K562 (cell line): ENCODE results near the gene UBE2U. TPM values are rescaled to one million over a fixed set of nuclear protein-coding genes. Genes with fewer than 3 reads are reported as not detected.

ENCODE experiments used
- ATF6 ChIP-seq: sonication (generic); formaldehyde crosslinking; IDR thresholded peaks from 2 replicates; pipeline ENCODE4 v1.4.0; 2020; ENCODE audit warnings: mild to moderate bottlenecking, missing genetic modification reagents
- BDP1 ChIP-seq: IDR thresholded peaks from 3 replicates; pipeline ENCODE4 v1.6.1; 2011; ENCODE audit not compliant: insufficient read length, insufficient read depth
- CREB3 ChIP-seq: fragments of 450-650 bp; conservative IDR thresholded peaks from 2 replicates; pipeline ENCODE4 v1.6.1; 2016; ENCODE audit warnings: missing genetic modification characterization, low read depth, mild to moderate bottlenecking, missing compliant biosample characterization, moderate library complexity
- FOXJ3 ChIP-seq: sonication (generic); formaldehyde crosslinking; IDR thresholded peaks from 2 replicates; pipeline ENCODE4 v1.4.0; 2020; ENCODE audit warnings: mild to moderate bottlenecking, missing genetic modification reagents
- ID3 ChIP-seq, 2 experiments: fragments of 250-450 bp in 1 of 2; fragments of 450-650 bp in 1 of 2; sonication (Bioruptor Pico) in 1 of 2; IDR thresholded peaks; 2 replicates each; pipeline versions ENCODE4 v1.6.1 to v1.8.0; 2016 to 2021; ENCODE audit warnings: mild to moderate bottlenecking in 2 of 2, moderate library complexity in 2 of 2, missing compliant biosample characterization in 1 of 2, missing genetic modification characterization in 1 of 2
- ILK ChIP-seq: fragments of 450-650 bp; IDR thresholded peaks from 2 replicates; pipeline ENCODE4 v1.6.1; 2016; ENCODE audit warnings: missing genetic modification characterization, low read depth, mild to moderate bottlenecking, missing compliant biosample characterization, moderate library complexity, borderline replicate concordance
- MBD2 ChIP-seq: sonication (generic); IDR thresholded peaks from 2 replicates; pipeline ENCODE4 v1.6.1; 2016; ENCODE audit warnings: low read depth, borderline replicate concordance
- MLLT1 ChIP-seq, 2 experiments: fragments of 450-650 bp; IDR thresholded peaks; 2 replicates each; pipeline ENCODE4 v1.6.1; 2016
- MXI1 ChIP-seq: IDR thresholded peaks from 2 replicates; pipeline ENCODE4 v1.6.1; 2011; ENCODE audit warnings: low read depth, mild to moderate bottlenecking, improper control_type of control experiment, low read length
- RAD21 ChIP-seq, 2 experiments: fragments of 250-450 bp in 1 of 2; fragments of 450-650 bp in 1 of 2; sonication (Bioruptor Pico) in 1 of 2; formaldehyde crosslinking in 1 of 2; IDR thresholded peaks in 1 of 2; conservative IDR thresholded peaks in 1 of 2; 2 replicates each; pipeline versions ENCODE4 v1.4.0 to v1.8.0; 2020 to 2022; ENCODE audit warnings: mild to moderate bottlenecking in 2 of 2, moderate library complexity in 1 of 2
- SAFB ChIP-seq: fragments of 200-400 bp; formaldehyde crosslinking; IDR thresholded peaks from 2 replicates; pipeline ENCODE4 v1.6.1; 2017; ENCODE audit warnings: low read depth, low read length, borderline replicate concordance
- ZBTB5 ChIP-seq: fragments of 450-650 bp; IDR thresholded peaks from 2 replicates; pipeline ENCODE4 v1.6.1; 2017; ENCODE audit warnings: antibody characterized with exemption
- ZNF3 ChIP-seq: fragments of 250-450 bp; sonication (Bioruptor Pico); IDR thresholded peaks from 2 replicates; pipeline ENCODE4 v1.5.0; 2021; ENCODE audit warnings: mild to moderate bottlenecking, moderate library complexity
- ZNF780A ChIP-seq: fragments of 250-450 bp; sonication (Bioruptor Pico); IDR thresholded peaks from 2 replicates; pipeline ENCODE4 v1.5.0; 2021; ENCODE audit warnings: mild to moderate bottlenecking
- polyA plus RNA-seq, 8 experiments: library from polyadenylated mRNA; depleted of rRNA in 4 of 8; stranded (reverse) in 5 of 8; unstranded in 3 of 8; fragments of >200 nt; fragmentation: Nextera tagmentation in 2 of 8; fragmentation: Illumina TruSeq in 1 of 8; extraction: Ambion mirVana in 2 of 8; extraction: Trizol in 1 of 8; gene quantifications; 2 replicates each; pipeline versions ENCODE4 v1.2.1 to v1.2.3, GENCODE V29; 2011 to 2014; ENCODE audit warnings: inconsistent platforms in 1 of 8, missing spikeins in 1 of 8
- total RNA-seq, 7 experiments: library from RNA; depleted of rRNA in 6 of 7; stranded (reverse); fragments of >200 nt in 6 of 7; fragmentation: Illumina TruSeq in 2 of 7; extraction: Trizol in 2 of 7; gene quantifications; 2 replicates each; pipeline versions ENCODE4 v1.2.1 to v1.2.3, GENCODE V29; 2011 to 2021; ENCODE audit warnings: low replicate concordance in 1 of 7

The UBE2U gene
- total and polyA plus RNA-seq, 9 of the 15 experiments (the other 6 are each of a cell fraction or from before 2014, with no cell fraction given) = not detected

GRCh38 chr1:64167176-64167575 lies 36.2 kb upstream of the UBE2U start (continued):
- TF ChIP-seq MBD2 (no peak), MLLT1 (IDR thresholded peaks at IDR 0.05) (no peak), RAD21 (CRISPR knock-in tag; conservative IDR thresholded peaks at IDR 0.05 in 1 of 2, IDR thresholded peaks at IDR 0.05 in 1 of 2) (no peak), ILK (no peak), BDP1 (no peak), ID3 (CRISPR knock-in tag; IDR thresholded peaks at IDR 0.05) (no peak), ID3 (tag; IDR thresholded peaks at IDR 0.05) (no peak), SAFB (no peak), ATF6 (no peak), CREB3 (tag) (no peak), FOXJ3 (CRISPR knock-in tag) (no peak), ZNF780A (no peak), ZBTB5 (no peak), MXI1 (no peak), ZNF3 (no peak)
- TF ChIP-seq, all 486 proteins: peak for 0
